HG03460 (cell line): Measurements from ENCODE around the gene P4HA1.

ENCODE experiments used
- ATAC-seq: cut with Tn5 transposase; IDR thresholded peaks from one replicate; pipeline ENCODE4 v1.9.1; 2021; ENCODE audit not compliant: unreplicated experiment

Gene P4HA1

DNA sequence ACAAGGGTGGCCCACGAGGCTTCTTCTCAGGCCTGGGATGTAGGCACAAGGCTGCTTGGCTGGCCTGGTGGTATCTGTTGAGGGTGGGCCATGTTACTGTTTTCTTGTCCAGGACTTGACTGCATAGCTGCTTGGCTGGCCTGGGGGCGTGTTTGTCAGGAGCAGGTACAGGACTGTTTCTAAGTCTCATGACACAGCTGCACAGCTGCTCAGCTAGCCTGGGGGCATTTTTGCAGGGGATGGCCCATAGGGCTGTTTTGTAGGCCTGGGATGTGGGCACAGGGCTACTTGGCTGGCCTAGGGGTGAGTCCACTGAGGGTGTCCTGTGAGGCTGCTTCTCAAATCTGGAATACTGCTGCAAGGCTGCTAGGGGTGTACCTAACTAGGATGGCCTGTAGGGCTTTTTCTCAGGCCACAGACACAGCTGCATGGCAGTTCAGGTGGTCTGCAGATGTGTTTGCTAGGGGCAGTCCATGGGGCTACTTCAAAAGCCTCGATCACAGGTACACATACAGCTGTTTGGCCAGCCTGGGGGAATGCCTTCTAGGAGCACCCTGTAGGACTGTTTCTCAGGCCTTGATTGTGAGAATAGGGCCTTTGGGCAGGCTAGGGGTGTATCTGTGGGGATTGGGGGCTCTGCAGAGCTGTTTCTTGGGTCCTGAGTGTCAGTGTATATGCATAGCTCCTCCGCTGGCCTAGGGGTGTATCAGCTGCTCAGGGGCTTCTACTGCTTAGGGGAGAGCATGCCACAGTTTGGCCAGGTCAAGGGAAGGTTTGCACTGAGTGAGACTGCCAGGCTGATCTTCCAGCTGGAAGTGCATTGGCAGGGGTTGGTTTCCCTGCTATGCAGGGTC lies 115.4 kb downstream of the P4HA1 start:
- ATAC-seq: no peak

DNA sequence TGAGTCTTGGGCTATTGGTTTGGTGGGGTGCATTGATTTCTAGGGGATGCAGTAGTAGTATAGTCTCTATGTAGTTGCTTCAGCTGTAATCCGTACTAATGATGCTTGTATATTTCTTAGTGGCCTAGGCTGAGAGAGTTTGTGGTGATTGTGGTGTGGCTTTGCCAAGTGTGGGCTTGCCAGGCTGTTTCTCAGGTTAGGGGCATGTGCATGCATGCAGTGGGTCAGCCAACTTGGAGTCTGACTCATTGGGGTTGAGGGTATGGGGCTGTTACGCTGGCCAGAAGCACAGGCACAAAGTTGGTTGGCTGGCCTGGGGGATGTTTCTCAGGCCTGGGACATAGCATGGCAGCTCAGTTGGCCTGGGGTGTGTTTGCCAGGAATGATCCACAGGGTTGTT lies 116.3 kb downstream of the P4HA1 start:
- no peak for ATAC-seq

DNA sequence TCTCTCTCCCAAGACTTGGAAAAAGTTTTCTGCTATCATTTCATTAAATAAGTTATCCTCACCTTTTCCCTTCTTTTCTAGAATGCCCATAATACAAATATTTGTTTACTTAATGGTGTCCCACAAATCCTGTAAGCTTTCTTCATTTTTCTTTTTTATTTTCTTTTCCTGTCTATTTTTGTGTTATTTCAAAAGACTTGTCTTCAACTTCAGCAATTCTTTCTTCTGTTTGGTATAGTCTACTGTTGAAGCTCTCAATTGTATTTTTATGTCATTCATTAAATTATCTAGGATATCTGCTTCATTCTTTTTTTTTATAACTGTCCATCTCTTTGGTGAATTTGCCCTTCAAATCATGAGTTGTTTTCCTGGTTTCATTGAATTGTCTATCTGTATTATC lies 117.0 kb downstream of the P4HA1 start:
- ATAC-seq: no peak

DNA sequence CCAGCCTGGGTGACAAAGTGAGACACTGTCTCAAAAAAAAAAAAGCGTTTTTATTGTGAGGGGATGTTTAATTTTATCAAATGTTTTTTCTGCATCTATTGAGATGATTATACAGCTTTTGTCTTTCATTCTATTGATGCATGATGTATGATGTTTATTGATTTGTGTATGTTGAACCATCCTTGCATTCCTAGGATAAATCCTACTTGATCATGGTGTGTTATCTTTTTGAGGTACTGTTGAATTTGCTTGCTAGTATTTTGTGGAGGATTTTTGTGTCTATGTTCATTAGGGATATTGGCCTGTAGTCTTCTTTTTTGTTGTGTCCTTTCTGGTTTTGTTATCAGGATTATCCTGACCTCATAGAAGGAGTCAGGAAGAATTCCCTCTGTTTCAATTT lies 119.8 kb downstream of the P4HA1 start:
- ATAC-seq: no peak
